Neutrophil (primary cell): Measurements from ENCODE around the gene SCO1.

Source experiments
- H3K27ac ChIP-seq: fragments of 200-600 bp; sonication (generic); 2 replicates; pipeline ENCODE4 v1.5.1; 2016; ENCODE audit warnings: mild to moderate bottlenecking, moderate library complexity
- H3K27me3 ChIP-seq: fragments of 200-600 bp; sonication (generic); 2 replicates; pipeline ENCODE4 v1.6.0; 2016; ENCODE audit warnings: mild to moderate bottlenecking
- H3K36me3 ChIP-seq: fragments of 200-600 bp; sonication (generic); 2 replicates; pipeline ENCODE4 v1.5.1; 2017
- H3K4me1 ChIP-seq, 2 experiments: fragments of 200-600 bp in 1 of 2; sonication (generic) in 1 of 2; 1 replicate in 1 of 2; 2 replicates in 1 of 2; pipeline versions ENCODE4 v1.5.1 to v1.6.1; 2013 to 2016; ENCODE audit warnings: low read depth in 1 of 2, low read length in 1 of 2, mild to moderate bottlenecking in 1 of 2, moderate library complexity in 1 of 2; ENCODE audit not compliant: control insufficient read depth in 1 of 2, insufficient read depth in 1 of 2
- H3K4me3 ChIP-seq, 2 experiments: fragments of 200-600 bp in 1 of 2; sonication (generic) in 1 of 2; 1 replicate in 1 of 2; 2 replicates in 1 of 2; pipeline ENCODE4 v1.5.1; 2013 to 2016; ENCODE audit warnings: low read depth in 1 of 2, low read length in 1 of 2, mild to moderate bottlenecking in 1 of 2, moderate library complexity in 1 of 2
- H3K9me3 ChIP-seq: fragments of 200-600 bp; sonication (generic); 2 replicates; pipeline ENCODE4 v1.5.1; 2016
- CTCF ChIP-seq: fragments of 200-600 bp; sonication (generic); IDR thresholded peaks from 2 replicates; pipeline ENCODE4 v1.5.1; 2016; ENCODE audit warnings: antibody characterized with exemption

Gene SCO1

DNA sequence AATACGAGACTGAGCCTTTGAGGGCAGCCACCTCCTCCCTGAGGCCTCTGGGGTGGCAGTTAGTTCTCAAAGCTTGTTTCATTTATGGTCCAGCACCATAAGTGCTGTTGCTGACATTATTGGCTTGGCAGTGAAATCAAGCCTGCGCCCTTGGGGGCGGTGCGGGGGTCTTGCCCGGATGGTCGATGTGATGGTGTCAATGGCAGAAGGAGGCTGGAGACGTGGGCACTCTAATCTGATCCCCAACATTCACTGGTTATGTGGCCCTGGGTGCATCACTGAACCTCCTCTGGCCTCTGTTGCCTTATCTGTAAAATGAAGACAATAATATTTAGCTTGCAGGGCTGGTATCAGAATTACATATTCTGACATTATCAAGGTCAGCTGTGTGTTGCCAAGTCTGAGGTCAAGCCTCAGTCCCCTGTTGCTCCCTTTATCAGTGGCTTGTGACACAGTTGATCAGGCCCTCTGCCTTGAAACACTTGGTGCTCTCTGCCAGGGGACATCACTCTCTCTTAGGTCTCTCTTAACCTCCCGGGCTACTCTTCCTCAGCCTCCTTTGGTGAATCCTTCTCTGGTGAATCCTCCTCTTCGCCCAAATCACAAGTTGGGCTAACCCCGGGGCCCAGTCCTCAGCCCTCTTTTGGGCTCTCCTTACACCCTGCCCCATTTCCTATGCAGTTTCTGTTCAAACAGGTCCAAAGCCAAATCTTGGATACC is 44.2 kb upstream of the SCO1 start:
- Histone ChIP-seq H3K9me3 (no peaks in the 10 kb centered on the region), H3K4me3 (no peak overlapping the region), H3K27me3 (no peaks in the 10 kb centered on the region), H3K27ac (no peak overlapping the region), H3K4me1 (no peaks in the 10 kb centered on the region), H3K36me3 (no peaks in the 10 kb centered on the region)
- TF ChIP-seq CTCF, result no peak

DNA sequence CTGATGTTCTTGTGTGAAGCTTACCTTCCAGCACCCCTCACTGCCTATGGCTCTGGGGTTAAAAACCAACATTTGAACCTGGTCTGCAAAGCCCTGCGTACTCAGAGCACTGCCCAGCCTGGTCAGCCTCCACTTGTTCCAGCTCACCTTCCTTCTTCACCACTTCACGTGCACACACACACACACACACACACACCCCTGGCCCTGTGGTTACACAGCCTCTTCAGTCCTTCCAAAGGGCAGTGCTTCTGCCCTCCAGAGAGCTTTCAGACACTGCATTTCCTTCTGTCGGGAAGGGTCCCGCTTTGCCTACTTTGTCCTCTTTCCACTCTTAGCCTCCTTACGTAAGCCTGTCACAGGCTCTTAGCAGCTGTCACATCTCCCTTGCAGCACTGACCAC is 42.1 kb upstream of the SCO1 start:
- no peak overlapping the region for H3K27ac ChIP-seq
- no peaks in the 10 kb centered on the region for H3K27me3 ChIP-seq
- H3K36me3 ChIP-seq, result no peaks in the 10 kb centered on the region

GRCh38 chr17:10738521-10739258 is 41.4 kb upstream of the SCO1 start:
- Histone ChIP-seq H3K9me3 (no peaks in the 10 kb centered on the region), H3K27ac (no peak overlapping the region), H3K4me3 (no peak overlapping the region), H3K27me3 (no peaks in the 10 kb centered on the region), H3K4me1 (no peaks in the 10 kb centered on the region), H3K36me3 (no peaks in the 10 kb centered on the region)
- no peak for TF ChIP-seq CTCF

More for the DNA sequence above, 42.1 kb upstream of the SCO1 start:
- Histone ChIP-seq H3K4me1 (no peaks in the 10 kb centered on the region), H3K9me3 (no peaks in the 10 kb centered on the region), H3K4me3 (no peak overlapping the region)
- TF ChIP-seq CTCF, result no peak

- Histone ChIP-seq H3K36me3 (no peaks in the 10 kb centered on the region), H3K9me3 (no peaks in the 10 kb centered on the region), H3K4me3 (no peak overlapping the region), H3K4me1 (no peaks in the 10 kb centered on the region), H3K27ac (no peak overlapping the region), H3K27me3 (no peaks in the 10 kb centered on the region)
- no peak for TF ChIP-seq CTCF
Measured at GRCh38 chr17:10737736-10738135, 40.4 kb upstream of the SCO1 start.

DNA sequence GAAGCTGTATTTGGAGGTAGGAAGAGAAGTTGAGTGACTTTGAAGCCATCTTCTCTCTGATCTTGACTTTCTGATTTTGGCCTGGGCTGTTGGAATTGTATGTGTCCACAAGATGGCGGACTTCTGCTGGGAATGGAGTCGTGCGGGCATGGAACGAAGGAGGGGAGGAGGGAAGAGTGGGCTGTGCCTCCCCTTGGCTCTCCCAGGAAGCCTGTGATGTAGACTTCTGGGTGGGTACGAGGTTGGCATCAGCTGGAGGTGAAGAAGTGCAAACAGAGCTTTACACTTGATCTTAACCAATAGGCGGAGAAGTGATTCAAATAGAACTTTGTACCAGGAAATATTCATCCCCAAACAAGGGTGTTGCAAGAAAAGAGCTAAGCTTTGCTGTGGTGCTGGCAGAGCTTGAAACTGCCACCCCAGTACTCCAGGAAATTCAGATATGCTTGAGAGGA is 39.9 kb upstream of the SCO1 start:
- H3K4me1 ChIP-seq, result no peaks in the 10 kb centered on the region
- TF ChIP-seq CTCF, result no peak

More for the DNA sequence above, 39.9 kb upstream of the SCO1 start:
- Histone ChIP-seq H3K36me3 (no peaks in the 10 kb centered on the region), H3K27me3 (no peaks in the 10 kb centered on the region), H3K9me3 (no peaks in the 10 kb centered on the region), H3K4me3 (no peak overlapping the region), H3K27ac (no peak overlapping the region)
